ENCODE results near the gene USP10.
A peak's percentile ranks its signal among the peaks of the same experiment; 100 is the strongest.

USP10 gene

DNA sequence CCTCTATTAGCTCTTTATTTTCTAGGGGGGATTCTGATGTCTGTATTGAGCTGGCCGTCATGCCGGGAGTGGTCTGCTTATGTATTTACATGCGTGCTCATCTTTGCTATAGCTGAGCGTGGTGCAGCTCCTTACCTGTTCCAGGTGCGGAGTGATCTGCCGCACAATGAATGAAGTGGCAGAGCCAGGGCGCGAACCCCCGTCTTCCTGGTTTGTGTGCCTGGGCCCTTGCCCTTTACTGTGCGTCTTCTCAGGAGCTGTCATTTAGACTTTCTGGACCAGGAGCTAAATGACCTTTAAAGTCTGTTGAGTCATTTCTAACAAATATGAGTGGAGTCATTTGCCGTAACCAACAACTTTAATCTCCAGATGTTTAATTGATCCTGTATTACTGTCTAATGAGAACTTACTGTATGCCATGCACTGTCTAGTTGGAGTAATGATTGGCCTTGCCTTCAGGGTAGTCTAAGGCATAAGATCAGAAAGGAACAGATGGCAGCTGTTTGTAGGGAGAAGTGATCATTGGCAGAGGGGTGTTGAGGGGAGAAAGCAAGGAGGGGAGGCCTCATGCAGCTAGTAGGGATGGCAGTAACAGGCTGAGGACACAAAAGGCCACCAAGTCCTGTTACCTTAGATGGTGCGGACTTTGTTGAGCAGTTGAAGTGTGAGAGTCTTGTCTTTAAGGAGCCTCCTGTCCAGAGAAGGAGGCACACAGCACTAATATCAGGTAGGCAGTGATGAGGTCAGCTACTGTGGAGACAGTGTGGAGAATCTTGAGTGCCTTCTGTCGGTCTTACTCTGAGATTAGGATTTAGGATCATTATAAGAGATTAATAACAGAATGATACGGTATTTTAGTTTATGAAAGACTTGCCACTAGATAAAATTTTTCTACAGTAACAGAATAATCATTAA, 53.9 kb downstream of the USP10 start:
- DNase-seq, result no peak

DNA sequence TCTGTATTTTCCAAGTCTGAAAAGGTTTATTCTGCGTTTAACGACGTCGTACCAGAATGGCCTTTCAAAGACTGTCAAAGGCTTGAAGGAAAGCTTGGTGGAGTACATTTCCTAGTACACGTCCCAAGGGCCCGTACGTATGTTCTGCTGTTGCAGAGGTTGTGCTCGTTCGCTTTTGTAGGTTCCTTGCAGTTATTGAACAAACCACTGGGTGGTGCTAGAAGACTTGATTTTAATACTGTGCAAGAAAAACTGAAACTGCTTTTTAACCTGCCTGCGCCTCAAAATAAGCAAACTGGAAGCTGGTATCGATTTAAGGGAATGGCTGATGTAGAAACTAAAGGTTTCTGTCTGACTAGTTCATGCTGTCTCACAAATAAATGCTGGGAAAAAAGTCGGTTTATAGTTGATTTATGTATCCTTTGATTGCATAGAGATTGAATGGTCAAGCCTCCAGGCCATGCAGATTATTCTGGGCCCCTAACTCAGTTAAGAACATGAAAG, 54.6 kb downstream of the USP10 start:
- peak; percentile 79 for DNase-seq

DNA sequence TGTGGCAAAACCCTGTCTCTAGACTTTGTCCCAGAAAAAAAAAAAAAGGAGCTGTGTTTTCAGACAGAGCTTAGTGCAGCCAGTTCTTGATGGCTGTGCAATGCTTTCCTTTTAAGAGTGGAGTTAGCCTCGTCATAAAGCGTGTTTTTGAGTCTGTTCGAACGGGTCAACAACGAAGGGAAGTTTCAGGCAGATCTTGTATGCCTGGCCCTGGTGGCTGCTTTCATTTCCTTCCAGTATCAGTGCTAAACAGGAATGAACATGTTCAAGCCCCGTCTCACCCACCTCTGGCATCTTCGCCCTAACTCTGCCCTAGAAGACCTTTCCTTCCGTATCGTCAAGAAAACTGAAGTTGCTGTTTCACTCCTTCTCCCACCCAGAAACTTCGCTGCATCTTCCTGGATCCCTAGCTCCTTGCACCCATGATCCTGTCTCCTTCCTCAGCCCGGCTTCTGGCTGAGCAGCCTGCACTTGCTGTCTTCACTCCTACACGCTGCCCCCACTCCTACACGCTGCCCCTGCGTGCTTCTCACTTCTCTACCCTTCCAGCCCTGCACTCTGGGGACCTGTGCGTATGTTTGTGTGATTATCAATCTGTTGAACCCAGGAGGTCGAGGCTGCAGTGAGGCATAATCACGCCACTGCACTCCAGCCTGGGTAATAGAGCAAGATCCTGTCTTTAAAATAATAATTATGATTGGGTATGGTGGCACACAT, 55.3 kb downstream of the USP10 start:
- DNase-seq, result peak; percentile 17

DNA sequence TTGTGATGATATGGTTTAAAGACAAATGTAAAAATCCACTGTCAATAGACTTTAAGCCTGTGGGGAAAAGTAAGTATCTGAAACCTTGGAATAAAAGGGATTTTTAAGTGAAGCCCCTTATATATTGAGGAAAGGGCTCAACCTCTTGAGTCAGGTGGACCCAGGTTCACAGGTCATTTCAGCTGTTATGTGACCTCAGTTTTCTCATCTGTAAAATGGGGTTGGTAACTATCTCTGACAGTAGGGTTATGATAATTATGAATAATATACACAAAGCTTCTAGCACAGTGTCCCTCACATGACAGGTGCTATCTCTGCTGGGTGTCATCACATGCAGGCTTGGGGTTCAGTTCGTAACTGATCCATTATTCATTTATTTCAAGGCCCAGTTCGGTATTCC, 57.0 kb downstream of the USP10 start:
- DNase-seq, result no peak

DNA sequence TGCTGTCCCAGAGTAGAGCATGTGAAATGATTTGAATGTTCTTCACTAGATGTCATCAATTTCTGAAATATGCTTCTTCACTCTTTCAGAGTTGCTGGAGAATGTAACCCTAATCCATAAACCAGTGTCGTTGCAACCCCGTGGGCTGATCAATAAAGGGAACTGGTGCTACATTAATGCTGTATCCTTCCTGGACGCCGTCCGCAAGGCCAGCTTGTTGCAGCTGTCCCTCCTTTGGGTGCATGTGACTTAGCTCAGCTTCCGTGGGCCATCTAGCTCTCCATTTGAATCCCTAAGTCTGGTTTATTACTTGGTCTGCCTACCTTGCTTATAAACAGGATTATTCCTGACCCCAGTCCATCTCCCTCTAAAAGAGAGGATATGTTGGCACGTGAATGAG, 58.8 kb downstream of the USP10 start:
- DNase-seq, result no peak

DNA sequence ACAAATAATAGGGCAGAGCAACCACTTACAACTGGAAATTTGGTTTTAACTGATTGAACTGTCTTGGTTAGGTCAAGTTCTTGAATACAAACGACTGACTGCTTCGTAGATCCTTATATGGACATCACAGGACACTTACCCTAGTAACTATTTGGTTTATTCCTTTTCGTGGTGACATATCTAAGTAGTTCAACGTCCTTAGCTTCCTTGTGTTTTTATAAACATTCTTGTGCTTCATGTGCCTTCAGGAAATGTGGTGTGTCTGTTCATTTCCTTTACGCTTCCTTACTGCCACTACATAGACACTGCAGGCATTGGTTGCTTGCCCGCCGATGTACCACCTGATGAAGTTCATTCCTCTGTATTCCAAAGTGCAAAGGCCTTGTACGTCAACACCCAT, 59.3 kb downstream of the USP10 start:
- peak; percentile 34 for DNase-seq

DNA sequence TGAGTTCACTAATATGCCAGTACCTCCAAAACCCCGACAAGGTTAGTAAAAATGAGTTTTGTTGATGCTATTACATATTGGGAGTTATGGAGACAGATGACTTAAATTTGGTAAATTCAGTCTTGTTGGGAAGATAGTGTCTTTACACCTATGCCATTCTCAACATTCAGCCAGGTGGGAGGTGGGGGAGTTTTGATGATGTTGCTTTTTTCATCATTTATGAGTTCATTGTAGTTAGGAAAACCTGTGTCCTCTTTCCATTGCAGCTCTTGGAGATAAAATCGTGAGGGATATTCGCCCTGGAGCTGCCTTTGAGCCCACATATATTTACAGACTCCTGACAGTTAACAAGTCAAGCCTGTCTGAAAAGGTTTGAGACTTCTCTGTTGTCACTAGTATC, 60.1 kb downstream of the USP10 start:
- DNase-seq, result no peak

- DNase-seq, result no peak
Observed at GRCh38 chr16:84761448-84762368, 61.9 kb downstream of the USP10 start.

DNA sequence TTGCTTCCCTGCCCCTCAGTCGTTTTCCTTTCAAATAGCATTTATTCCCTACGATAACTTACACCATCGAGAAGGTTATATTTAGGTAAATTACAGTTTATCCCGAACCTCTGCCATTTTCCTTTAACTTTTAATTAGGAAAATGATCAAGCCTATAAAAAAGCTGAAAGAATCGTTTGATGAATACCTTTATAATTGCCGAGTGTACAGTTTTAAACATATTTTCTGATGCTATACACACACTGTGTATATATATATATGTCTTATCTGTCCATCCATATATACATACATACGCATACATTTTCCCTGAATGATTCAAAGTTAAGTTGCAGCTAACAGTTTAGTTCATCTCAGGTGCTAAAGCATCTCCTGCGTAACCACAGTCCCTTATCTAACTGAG, 63.4 kb downstream of the USP10 start:
- no peak for DNase-seq

DNA sequence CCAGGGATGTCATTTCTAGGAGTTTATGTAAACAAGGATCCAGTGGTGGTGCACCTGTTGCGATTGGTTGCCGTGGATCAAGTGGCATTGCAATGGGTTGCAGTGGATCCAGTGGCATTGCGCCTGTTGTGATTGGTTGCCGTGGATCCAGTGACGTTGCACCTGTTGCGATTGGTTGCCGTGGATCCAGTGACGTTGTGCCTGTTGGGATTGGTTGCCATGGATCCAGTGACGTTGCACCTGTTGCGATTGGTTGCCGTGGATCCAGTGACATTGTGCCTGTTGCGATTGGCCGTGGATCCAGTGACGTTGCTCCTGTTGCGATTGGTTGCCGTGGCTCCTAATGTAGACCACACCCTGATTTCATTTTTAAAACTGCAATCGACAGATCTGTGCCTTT, 63.8 kb downstream of the USP10 start:
- no peak for DNase-seq

DNA sequence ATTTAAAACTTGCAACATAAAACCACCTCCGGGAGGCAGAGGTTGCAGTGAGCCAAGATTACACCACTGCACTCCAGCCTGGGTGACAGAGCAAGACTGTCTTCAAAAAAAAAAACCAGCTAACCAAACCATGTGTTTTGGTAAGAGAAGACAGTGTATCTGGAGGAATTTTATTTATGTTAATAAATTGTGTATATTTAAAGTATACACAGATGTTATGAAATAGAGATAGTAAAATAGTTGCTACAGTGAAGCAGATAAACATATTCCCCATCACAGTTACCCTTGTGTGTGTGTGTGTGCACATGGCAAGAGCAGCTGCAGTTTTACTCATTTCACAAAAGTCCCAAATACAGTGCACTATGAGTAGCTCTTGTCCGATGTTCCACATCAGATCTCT, 65.2 kb downstream of the USP10 start:
- DNase-seq, result no peak

GRCh38 chr16:84765616-84766580, 66.1 kb downstream of the USP10 start:
- DNase-seq, result peak; percentile 47

- DNase-seq, result no peak
Observed at GRCh38 chr16:84766978-84767773, 67.4 kb downstream of the USP10 start.

DNA sequence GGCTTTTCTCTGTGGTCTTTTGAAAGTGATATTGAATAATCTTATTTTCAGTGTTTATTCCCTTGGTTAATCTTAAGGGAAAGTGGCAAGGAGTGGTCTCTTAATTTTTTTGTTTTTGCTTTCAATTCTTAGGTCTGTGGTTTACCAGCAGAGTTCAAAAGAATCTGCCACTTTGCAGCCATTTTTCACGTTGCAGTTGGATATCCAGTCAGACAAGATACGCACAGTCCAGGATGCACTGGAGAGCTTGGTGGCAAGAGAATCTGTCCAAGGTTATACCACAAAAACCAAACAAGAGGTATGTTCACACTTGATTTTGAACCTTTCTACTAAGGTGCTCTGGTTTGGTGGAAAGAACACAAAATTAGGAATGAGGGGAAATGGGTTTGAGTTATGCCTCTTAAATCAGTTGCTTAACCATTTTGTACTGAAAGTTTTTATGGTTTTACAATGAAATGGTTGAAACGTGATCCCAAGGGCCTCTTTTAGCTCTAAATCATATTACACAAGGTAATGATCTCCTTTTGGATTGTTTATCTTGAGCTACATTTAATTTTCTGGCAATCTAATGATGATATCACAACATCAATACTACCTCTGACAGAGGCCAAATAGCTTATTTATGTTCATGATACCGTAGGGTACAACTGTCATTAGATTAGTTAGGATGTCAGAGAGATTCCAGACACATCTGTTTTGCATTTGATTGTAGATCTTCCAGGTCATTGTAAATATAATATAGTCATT, 68.4 kb downstream of the USP10 start:
- peak; percentile 20 for DNase-seq

DNA sequence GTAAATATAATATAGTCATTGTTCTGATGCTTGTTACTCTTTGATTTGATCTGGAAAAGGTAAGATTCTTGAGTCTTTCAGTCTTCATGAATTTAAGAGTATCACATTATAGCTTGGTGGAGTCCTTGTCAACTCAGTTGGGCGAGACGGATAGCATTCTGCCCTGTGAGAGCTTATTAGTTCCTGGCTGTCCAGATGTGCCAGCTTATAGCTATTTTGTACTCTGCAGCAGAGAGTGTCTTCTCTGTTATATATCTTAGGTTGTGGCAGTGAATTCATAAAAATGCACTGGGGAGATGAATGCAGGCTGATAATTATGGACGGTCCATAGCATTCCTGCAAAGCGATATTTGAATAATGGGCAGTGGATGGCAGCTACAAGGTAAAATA, 69.0 kb downstream of the USP10 start:
- DNase-seq, result no peak

DNA sequence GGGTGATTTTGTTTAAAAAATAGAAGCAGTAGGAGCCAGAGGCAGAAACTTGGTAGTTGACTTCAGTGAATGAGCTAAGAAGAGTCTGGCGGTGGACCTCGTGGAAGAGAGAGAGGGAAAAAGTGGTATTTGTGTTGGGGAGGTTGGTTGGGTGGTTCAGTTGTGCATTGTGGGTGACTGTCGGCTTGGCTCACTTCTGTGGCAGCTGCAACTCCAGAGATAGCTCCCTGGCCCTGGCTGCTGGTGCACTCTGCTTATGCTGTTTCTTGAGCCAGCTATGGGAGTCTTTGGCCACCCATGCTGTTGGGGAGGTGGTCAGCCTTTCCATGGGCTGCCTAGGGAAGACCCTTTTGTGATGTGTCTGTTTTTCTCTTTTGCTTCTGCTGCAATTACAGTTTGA, 69.6 kb downstream of the USP10 start:
- no peak for DNase-seq

DNA sequence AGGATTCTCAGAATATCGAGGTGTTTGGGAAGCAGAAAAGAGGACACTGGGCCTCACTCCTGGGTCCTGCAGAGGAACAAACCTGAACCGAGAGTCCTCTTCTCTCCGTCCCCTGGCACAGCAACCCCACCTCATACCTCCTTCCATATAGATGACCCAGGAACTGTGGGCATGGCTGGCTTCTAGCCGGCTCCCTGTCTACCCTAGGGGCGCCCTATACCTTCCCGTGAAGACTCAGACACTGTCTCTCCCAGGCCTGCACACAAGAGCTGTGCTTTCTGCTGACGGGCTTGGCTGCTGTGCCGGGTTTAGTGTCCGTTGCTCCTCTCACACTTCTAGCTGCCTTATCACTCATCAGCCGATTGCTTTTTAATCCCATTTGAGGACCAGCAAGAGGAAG, 73.5 kb downstream of the USP10 start:
- DNase-seq, result no peak

DNA sequence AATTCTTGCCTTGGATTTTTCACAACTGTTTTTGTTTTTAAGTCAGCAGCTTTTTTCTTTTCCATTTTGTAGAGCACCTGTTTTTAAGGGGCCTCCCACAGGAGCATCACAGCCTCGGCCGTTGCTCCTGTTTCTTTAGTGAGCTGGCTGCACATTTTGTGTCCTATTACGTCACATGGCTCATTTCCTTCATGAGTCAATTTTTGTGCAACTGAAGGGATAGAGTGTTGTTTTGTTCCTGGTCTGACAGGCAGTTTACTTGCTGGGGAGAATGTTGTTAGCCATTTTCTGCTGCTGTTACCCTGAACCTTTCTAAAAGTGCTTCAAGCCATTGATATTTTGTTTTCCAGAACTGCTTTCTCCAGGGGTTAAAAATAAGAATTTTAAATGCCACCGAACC, 75.0 kb downstream of the USP10 start:
- no peak for DNase-seq

DNA sequence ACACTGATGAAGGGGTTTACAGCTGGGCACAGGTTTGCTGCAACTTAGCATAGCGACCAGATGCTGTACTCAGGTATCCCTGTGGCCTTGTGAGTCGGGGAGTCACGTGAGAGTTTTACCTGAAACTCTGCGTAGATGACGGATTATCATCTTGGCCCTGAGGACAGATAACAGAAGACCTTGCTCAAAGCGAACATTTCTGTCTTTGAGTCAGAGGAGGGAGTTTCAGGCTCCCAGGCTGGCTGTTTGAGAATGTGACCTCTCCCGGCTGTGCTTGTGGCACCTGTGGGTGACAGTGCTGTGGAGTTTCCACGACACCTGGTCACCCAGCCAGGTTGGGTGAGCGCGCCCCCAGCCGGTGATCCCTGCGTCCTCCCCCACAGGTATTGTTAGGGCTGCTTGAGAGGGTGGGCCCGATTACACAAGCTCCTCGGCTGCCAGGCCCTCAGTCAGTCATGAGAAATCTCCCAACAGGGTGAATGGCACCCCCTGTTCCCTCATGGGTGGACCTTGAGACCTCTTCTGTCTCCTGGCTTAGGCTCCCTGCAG, 75.5 kb downstream of the USP10 start:
- DNase-seq, result no peak

GRCh38 chr16:84777435-84777834, 77.6 kb downstream of the USP10 start:
- no peak for DNase-seq

Measured in CD4-positive, alpha-beta T cell treated with Interleukin-6 for 4 hours (primary cell).